Left ventricle myocardium superior (tissue), 1 donor: ENCODE measurements around the gene CRYZ. TPM values are rescaled to one million over a fixed set of nuclear protein-coding genes. Genes with fewer than 3 reads are reported as not detected.
"Not testable (repeated sequence)": the region's sequence is repeated elsewhere in the genome, so short reads cannot be mapped to it uniquely, and the experiment has no call there.

Source experiments
- ATAC-seq: fragments of 200-7000 bp; cut with Tn5 transposase; one replicate; pipeline ENCODE4 v1.9.1; 2020; ENCODE audit warnings: mild to moderate bottlenecking, moderate library complexity
- DNase-seq: peaks from one replicate; pipeline ENCODE4 v3.0.0-alpha.2; 2020
- intact Hi-C: fragments of 100-400 bp; cut with micrococcal nuclease; formaldehyde crosslinking; loops from one replicate; pipeline ENCODE4 v1.11.0; 2022
- long read RNA-seq: library from polyadenylated mRNA; unstranded; transcript quantifications from one replicate; pipeline ENCODE4 v2.0.0, GENCODE V29; 2021
- total RNA-seq: library from RNA; stranded (reverse); fragmentation: NEBNext Ultra II Directional; extraction: Animal tissue kit (Norgen Biotek cat#: 25700); gene quantifications from one replicate; pipeline ENCODE4 v1.2.1, GENCODE V29; 2021
- donor health status: DM: no; HTN: yes; CAD: no; lungs with severe emphysema.

The CRYZ gene
- 39.2 TPM for total RNA-seq
- long read RNA-seq, transcript CRYZ-201 (9 exons, 1,888 nt) = major isoform, 40 of 57 reads
- long read RNA-seq, transcript CRYZ-205 (10 exons, 2,301 nt) = minor isoform, 5 of 57 reads
- long read RNA-seq, partial matches to known transcripts = 9 of 57 reads
- long read RNA-seq, other reads (novel, unspliced or antisense) = 3 of 57 reads

DNA sequence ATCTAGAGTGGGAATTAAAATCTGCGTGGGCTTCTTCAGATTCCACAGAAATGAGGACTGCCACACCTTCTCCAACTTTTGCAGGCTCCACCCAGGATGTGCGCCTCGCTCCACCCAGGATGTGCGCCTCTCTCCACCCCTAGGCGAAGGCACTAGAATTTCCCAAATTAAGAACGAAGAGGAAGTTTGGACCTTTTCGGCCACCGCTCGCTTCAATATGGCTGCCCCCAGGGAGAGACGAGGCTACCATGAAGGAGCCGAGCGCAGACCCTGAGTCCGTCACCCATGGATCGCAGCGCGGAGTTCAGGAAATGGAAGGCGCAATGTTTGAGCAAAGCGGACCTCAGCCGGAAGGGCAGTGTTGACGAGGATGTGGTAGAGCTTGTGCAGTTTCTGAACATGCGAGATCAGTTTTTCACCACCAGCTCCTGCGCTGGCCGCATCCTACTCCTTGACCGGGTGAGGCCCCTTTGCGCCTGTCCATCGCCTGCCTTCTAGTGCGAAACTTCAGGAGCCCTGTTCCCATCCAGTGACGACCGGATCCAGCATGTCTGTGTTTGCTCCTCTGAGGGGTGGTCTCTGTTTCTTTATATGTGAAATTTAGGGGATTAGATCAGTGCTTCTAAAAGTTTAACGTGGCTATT, at the start of gene CRYZ, which contains the start of gene TYW3:
CRYZ (minus strand) TSS at position 91 of the 644 bp plus-strand sequence. CDS start 8,229 bp downstream, outside the sequence.
TYW3 (plus strand) TSS at position 193 of the 644 bp plus-strand sequence; CDS start at position 286, 93 bp downstream.
- intact Hi-C loops = no loop called here
- DNase-seq = peak; percentile 91
- peak; percentile 98 for ATAC-seq

GRCh38 chr1:74780594-74780993, 47.7 kb upstream of the CRYZ start:
- no peak for ATAC-seq
- intact Hi-C loops = no loop called here

GRCh38 chr1:74779750-74780149, 46.9 kb upstream of the CRYZ start:
- DNase-seq (no peak), ATAC-seq (no peak)
- intact Hi-C loops = no loop called here

More at GRCh38 chr1:74780594-74780993, 47.7 kb upstream of the CRYZ start:
- no peak for DNase-seq

- DNase-seq (no peak), ATAC-seq (no peak)
- intact Hi-C loops = no loop called here
Observed at GRCh38 chr1:74777525-74777924, 44.7 kb upstream of the CRYZ start.

- intact Hi-C loops = no loop called here
- DNase-seq (no peak), ATAC-seq (no peak)
Observed at GRCh38 chr1:74775735-74776134, 42.9 kb upstream of the CRYZ start.

DNA sequence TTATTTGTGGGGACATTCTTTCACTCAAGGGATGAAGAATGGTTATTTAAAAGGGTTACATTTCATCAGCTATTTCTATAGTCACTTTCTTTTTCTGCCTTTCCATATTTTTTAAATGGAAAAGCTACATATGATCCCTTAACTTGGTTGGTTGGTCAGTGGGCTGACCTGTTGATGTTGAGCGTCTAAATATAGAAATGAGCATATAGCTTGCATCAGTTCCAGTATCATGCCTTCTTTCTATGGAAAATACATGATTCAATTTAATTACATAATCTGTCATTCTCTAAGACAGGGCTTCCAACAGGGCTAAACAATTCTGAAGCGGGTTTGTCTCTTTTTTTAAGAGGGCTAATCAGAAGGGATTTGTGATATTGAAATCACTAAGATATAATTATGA, 40.7 kb upstream of the CRYZ start:
- no peak for ATAC-seq
- intact Hi-C loops = loop anchor here (2.0 kb wide), 1 partner anchor 431 kb away; no protein-coding TSS in a partner anchor
- DNase-seq = no peak

DNA sequence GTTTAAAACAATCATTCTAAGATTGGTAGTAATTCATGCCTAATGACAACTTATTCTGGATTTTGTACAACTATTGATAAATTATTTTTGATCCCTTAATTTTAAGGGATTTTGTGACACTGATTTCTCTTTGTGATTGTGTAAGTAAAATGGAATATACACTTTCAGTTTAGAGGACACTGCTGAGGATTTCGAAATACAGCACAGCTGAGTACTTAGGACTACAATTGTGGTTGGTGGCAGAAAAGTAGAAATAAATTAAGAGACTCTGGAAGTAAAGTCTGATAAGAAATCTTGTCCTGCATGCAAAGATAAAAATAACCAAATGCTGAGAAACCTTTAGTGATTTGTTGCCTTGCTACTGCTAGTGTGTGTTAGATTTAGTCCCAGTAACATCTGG, 40.1 kb upstream of the CRYZ start:
- ATAC-seq = no peak
- DNase-seq = no peak
- intact Hi-C loops = loop anchor here (2.0 kb wide), 1 partner anchor 432 kb away; no protein-coding TSS in a partner anchor

DNA sequence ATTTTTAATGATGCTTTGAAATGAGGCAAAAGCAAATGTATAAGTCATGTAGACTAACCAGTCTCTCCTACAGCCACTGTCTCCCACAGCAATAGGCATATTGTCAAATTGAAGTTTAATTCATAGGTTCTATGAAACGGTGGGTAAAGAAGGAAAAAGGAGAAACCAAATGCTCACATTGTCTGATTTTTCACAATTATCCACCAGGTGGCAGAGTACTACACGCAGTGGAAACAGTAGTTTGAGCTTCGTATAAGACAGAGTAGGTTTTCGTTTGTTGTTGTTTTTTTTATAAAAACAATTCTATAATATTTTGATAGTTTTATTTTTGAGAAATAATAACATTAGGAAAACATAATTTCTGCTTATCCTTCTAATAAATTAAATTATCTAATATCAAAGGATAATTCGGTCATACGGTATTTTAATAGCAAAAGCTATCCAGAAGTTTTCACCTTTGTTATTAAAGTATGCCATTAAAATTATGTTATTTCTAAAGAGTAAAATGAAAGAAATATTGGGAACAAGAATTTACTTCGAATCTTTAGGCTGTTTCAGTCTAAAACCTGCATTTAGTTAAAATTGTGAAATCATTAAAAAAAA, 39.2 kb upstream of the CRYZ start:
- DNase-seq (no peak), ATAC-seq (no peak)
- intact Hi-C loops = loop anchor here (2.0 kb wide), 1 partner anchor 433 kb away; no protein-coding TSS in a partner anchor

DNA sequence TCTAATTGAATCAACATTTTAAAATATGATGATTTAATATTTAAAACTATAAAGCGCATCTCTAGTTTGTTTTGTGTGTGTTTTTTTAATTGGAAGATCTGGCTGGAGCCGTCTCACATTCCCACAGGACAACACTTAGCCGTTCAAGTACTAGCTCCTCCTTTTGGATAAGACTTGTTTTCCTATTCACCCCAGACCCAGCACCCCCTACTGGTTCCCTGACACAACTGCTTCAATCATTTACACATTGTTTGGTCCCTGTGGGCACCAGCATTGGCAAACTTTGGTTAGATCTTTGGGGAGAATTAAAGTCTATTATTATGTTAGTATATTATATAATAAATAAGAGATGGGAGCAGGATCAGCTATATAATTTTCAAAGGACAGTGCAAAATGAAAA, 34.6 kb upstream of the CRYZ start:
- intact Hi-C loops = no loop called here
- ATAC-seq (no peak), DNase-seq (no peak)

GRCh38 chr1:74766579-74766978, 33.7 kb upstream of the CRYZ start:
- intact Hi-C loops = no loop called here
- no peak for DNase-seq
- ATAC-seq = no peak

GRCh38 chr1:74763807-74764206, 31.0 kb upstream of the CRYZ start:
- no peak for ATAC-seq
- DNase-seq = no peak
- intact Hi-C loops = no loop called here

DNA sequence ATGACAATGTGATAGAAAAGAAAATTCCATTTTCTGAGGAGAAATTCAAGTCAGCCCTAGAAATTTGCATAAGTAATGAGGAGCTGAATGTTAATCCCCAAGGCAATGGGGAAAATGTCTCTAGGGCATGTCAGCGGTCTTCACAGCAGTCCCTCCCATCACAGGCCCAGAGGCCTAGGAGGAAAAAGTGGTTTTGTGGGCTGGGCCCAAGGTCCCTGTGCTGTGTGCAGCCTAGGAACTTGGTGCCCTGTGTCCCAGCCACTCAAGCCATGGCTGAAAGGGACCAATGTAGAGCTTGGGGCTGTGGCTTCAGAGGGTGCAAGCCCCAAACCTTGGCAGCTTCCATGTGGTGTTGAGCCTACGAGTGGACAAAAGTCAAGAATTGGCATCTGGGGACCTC, 23.8 kb upstream of the CRYZ start:
- ATAC-seq, intact Hi-C loops, DNase-seq: not testable (repeated sequence)

DNA sequence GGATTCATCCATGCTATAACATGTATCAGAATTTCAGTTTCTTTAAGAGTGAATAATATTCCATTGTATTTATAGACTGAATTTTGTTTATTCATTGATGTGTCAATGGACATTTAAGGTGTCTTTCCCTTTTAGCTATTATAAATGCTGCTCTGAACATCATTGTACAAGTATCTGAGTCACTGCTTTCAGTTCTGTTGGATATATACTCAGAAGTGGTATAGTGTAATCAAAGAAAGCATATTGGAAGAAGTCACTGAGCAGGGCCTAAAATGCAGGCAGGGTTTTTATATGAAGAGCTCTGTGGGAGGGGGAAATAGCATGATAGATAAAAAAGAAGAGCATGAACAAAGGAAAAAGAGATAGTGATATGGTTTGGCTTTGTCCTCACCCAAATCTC, 22.6 kb upstream of the CRYZ start:
- DNase-seq (no peak), ATAC-seq (no peak)
- intact Hi-C loops = no loop called here

GRCh38 chr1:74753104-74753503, 20.3 kb upstream of the CRYZ start:
- ATAC-seq (no peak), DNase-seq (no peak)
- intact Hi-C loops = no loop called here

GRCh38 chr1:74748960-74749359, 16.1 kb upstream of the CRYZ start:
- intact Hi-C loops = no loop called here
- DNase-seq (no peak), ATAC-seq (no peak)

- ATAC-seq, DNase-seq, intact Hi-C loops: not testable (repeated sequence)
Observed at GRCh38 chr1:74745247-74745646, 12.4 kb upstream of the CRYZ start.

DNA sequence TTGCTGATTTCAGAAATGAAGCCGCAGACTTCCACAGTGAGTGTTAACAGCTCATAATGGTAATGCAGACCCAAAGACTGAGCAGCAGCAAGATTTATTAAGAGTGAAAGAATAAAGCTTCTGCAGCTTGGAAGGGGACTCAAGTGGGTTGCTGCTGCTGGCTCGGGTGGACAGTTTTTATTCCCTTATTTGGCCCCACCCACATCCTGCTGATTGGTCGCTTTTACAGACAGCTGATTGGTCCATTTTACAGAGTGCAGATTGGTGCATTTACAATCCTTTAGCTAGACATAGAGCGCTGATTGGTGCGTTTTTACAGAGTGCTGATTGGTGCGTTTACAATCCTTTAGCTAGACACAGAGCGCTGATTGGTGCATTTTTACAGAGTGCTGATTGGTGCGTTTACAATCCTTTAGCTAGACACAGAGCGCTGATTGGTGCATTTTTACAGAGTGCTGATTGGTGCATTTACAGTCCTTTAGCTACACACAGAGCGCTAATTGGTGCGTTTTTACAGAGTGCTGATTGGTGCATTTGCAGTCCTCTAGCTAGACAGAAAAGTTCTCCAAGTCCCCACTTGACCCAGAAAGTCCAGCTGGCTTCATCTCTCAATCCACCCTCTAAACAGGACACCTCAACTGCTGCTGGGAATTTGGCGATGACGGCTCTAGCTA, 7.6 kb upstream of the CRYZ start:
- intact Hi-C loops, DNase-seq, ATAC-seq: not testable (repeated sequence)

DNA sequence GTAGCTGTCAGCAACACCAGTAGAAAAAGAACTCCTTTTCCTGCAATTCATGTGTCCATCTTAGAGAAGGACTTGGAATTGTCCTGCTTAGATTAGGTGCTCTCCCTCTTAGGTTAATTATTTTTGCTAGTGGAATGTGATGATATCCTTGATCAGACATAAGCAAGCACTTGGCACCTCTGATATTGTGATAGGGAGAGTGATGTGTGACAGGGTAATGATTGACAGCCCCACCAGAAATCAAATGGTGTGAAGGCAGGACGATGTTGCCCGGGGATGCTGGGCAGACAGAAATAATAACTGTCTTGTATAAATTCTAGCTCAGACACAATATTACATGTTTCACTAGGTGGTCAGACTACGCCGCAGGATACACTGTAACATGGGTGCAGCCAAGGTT, 4.5 kb upstream of the CRYZ start:
- DNase-seq = no peak
- intact Hi-C loops = no loop called here
- no peak for ATAC-seq

DNA sequence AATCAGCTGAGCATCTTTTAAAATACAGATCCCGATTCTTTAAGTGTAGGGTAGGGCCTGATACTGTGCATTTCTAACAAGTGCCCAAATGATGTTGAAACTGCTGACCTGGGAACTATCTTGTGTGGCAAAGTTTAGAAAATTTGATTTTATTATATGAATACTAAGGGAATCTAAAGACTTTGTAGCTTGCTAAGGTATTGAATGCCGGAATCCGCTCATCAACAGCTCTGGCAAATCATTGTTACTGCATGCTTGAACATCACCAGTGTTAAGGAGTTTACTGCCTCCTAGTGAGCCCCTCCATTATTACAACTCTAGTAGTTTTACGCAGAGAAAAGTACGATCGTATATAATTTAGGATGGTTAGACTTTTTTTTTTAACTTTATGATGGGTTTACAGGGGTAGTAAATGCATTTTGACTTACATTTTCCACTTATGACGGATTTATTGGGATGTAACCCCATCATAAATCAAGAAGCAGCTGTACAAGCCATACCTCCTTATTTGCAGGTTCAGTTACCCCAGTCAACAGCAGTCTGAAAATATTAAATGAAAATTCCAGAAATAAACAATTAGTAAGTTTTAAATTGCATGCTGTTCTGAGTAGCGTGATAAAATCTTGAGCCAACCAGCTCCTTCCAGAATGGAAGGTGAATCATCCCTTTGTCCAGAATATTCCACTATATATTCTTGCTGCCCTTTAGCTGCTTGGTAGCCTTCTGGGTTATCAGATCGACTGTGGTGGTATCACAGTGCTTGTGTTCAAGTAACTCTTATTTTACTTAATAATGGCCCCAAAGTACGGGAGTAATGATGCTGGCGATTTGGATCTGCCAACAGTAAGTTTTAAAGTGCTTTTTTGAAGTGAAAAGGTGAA, 994 bp upstream of the CRYZ start:
- ATAC-seq = peak; percentile 74
- intact Hi-C loops = no loop called here
- no peak for DNase-seq
